ENCODE measurements around the gene ITM2C. TPM values are rescaled to one million over a fixed set of nuclear protein-coding genes. Genes with fewer than 3 reads are reported as not detected.

The ITM2C gene
- total RNA-seq, 1 donor from 2014 or later, result 144 TPM

- TF ChIP-seq, protein P1, sequence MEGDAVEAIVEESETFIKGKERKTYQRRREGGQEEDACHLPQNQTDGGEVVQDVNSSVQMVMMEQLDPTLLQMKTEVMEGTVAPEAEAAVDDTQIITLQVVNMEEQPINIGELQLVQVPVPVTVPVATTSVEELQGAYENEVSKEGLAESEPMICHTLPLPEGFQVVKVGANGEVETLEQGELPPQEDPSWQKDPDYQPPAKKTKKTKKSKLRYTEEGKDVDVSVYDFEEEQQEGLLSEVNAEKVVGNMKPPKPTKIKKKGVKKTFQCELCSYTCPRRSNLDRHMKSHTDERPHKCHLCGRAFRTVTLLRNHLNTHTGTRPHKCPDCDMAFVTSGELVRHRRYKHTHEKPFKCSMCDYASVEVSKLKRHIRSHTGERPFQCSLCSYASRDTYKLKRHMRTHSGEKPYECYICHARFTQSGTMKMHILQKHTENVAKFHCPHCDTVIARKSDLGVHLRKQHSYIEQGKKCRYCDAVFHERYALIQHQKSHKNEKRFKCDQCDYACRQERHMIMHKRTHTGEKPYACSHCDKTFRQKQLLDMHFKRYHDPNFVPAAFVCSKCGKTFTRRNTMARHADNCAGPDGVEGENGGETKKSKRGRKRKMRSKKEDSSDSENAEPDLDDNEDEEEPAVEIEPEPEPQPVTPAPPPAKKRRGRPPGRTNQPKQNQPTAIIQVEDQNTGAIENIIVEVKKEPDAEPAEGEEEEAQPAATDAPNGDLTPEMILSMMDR (IDR thresholded peaks at IDR 0.05; ENCODE audit: insufficient read depth, low read length, poor library complexity, severe bottlenecking), result no peak
- DNase-seq (ENCODE audit: low read depth), result no peak
- H3K27me3 ChIP-seq (ENCODE audit: control insufficient read depth, insufficient read depth, low read length), result peaks cover 2% of the 10 kb centered on the region
- no peak overlapping the region for H3K4me3 ChIP-seq (ENCODE audit: low read depth, low read length)
- no peaks in the 10 kb centered on the region for H3K36me3 ChIP-seq (ENCODE audit: control insufficient read depth, insufficient read depth, low read length)
Measured at GRCh38 chr2:230888824-230889400, 24.2 kb downstream of the ITM2C start.

DNA sequence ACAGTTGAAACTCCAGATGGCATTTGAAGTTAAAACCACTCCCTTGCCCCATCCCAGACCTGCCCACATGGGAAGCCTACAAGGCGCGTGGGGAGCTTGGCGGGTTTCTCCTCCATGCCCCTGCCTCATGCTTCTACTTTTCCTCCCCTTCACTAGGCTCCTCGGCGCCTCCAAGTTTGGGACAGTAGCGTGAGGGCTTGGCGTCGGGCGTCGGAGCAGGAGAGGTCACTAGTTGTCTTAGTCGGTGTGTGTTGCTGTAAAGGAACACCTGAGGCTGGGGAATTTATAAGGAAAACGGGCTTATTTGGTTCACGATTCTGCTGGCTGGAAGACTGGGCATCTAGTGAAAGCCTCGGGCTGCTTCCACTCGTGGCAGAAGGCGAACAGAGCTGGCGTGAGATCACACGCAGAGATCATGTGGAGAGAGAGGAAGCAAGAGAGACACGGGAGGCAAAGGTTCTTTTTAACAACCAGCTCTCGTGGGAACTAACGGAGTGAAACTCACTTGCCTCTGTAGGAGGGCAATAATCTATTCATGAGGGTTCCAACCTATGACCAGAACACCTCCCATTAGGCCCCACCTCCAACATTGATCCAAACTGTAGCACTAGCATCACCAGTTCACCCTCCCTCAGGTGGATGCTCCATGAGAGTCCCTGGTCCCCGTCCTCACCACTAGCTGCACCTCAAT lies 25.3 kb downstream of the ITM2C start:
- no peaks in the 10 kb centered on the region for H3K36me3 ChIP-seq (ENCODE audit: control insufficient read depth, insufficient read depth, low read length)
- no peak overlapping the region for H3K4me3 ChIP-seq (ENCODE audit: low read depth, low read length)
- peaks cover 2% of the 10 kb centered on the region for H3K27me3 ChIP-seq (ENCODE audit: control insufficient read depth, insufficient read depth, low read length)
- no peak for DNase-seq (ENCODE audit: low read depth)
- TF ChIP-seq, protein P1 (IDR thresholded peaks at IDR 0.05; ENCODE audit: insufficient read depth, low read length, poor library complexity, severe bottlenecking), result no peak

GRCh38 chr2:230890646-230891045 lies 25.9 kb downstream of the ITM2C start:
- DNase-seq (ENCODE audit: low read depth), result no peak

GRCh38 chr2:230891064-230891463 lies 26.3 kb downstream of the ITM2C start:
- TF ChIP-seq, protein P1 (IDR thresholded peaks at IDR 0.05; ENCODE audit: insufficient read depth, low read length, poor library complexity, severe bottlenecking), result no peak
- Histone ChIP-seq H3K27me3 (ENCODE audit: control insufficient read depth, insufficient read depth, low read length) (peaks cover 2% of the 10 kb centered on the region), H3K4me3 (ENCODE audit: low read depth, low read length) (no peak overlapping the region), H3K36me3 (ENCODE audit: control insufficient read depth, insufficient read depth, low read length) (no peaks in the 10 kb centered on the region)
- no peak for DNase-seq (ENCODE audit: low read depth)

More at GRCh38 chr2:230890646-230891045, 25.9 kb downstream of the ITM2C start:
- Histone ChIP-seq H3K27me3 (ENCODE audit: control insufficient read depth, insufficient read depth, low read length) (peaks cover 2% of the 10 kb centered on the region), H3K36me3 (ENCODE audit: control insufficient read depth, insufficient read depth, low read length) (no peaks in the 10 kb centered on the region), H3K4me3 (ENCODE audit: low read depth, low read length) (no peak overlapping the region)
- TF ChIP-seq, protein P1 (IDR thresholded peaks at IDR 0.05; ENCODE audit: insufficient read depth, low read length, poor library complexity, severe bottlenecking), result no peak

GRCh38 chr2:230891509-230891908 lies 26.8 kb downstream of the ITM2C start:
- no peak for DNase-seq (ENCODE audit: low read depth)
- TF ChIP-seq, protein P1 (IDR thresholded peaks at IDR 0.05; ENCODE audit: insufficient read depth, low read length, poor library complexity, severe bottlenecking), result no peak
- Histone ChIP-seq H3K36me3 (ENCODE audit: control insufficient read depth, insufficient read depth, low read length) (no peaks in the 10 kb centered on the region), H3K4me3 (ENCODE audit: low read depth, low read length) (no peak overlapping the region), H3K27me3 (ENCODE audit: control insufficient read depth, insufficient read depth, low read length) (peaks cover 2% of the 10 kb centered on the region)
